Smooth muscle cell (in vitro differentiated cells): ENCODE results near the gene RALGPS1. TPM values are rescaled to one million over a fixed set of nuclear protein-coding genes. Genes with fewer than 3 reads are reported as not detected.

Experiments
- DNase-seq: peaks from one replicate; lab custom pipeline; 2025; ENCODE audit not compliant: unreplicated experiment; lab: John Stamatoyannopoulos, UW
- H2AFZ ChIP-seq: fragments of 200-600 bp; sonication (generic); 2 replicates; pipeline ENCODE4 v1.6.0; 2016; ENCODE audit warnings: antibody characterized with exemption, low read depth, mild to moderate bottlenecking
- H3F3A ChIP-seq: fragments of 200-600 bp; sonication (generic); 2 replicates; pipeline ENCODE4 v1.6.0; 2017; ENCODE audit warnings: antibody characterized with exemption, low read depth
- H3K27ac ChIP-seq: fragments of 200-600 bp; sonication (generic); 2 replicates; pipeline ENCODE4 v1.5.1; 2016; ENCODE audit warnings: low read depth, mild to moderate bottlenecking
- H3K27me3 ChIP-seq: fragments of 200-600 bp; sonication (generic); 2 replicates; pipeline ENCODE4 v1.6.1; 2016; ENCODE audit warnings: low read depth, mild to moderate bottlenecking
- H3K36me3 ChIP-seq: fragments of 200-600 bp; sonication (generic); 2 replicates; pipeline ENCODE4 v1.5.1; 2016; ENCODE audit warnings: low read depth
- H3K4me1 ChIP-seq: fragments of 200-600 bp; sonication (generic); 2 replicates; pipeline ENCODE4 v1.5.1; 2016; ENCODE audit warnings: low read depth
- H3K4me2 ChIP-seq: fragments of 200-600 bp; sonication (generic); 2 replicates; pipeline ENCODE4 v1.6.0; 2016; ENCODE audit warnings: mild to moderate bottlenecking
- H3K4me3 ChIP-seq: fragments of 200-600 bp; sonication (generic); 2 replicates; pipeline ENCODE4 v1.5.1; 2016; ENCODE audit warnings: mild to moderate bottlenecking
- H3K79me2 ChIP-seq: fragments of 200-600 bp; sonication (generic); 2 replicates; pipeline ENCODE4 v1.6.0; 2016; ENCODE audit warnings: low read depth, mild to moderate bottlenecking
- H3K9ac ChIP-seq: fragments of 200-600 bp; sonication (generic); 2 replicates; pipeline ENCODE4 v1.6.0; 2016; ENCODE audit warnings: low read depth
- H3K9me3 ChIP-seq: fragments of 200-600 bp; sonication (generic); replicated peaks from 2 replicates; pipeline ENCODE4 v1.5.1; 2016; ENCODE audit warnings: low read depth
- H4K20me1 ChIP-seq: fragments of 200-600 bp; sonication (generic); 2 replicates; pipeline ENCODE4 v1.6.0; 2016; ENCODE audit warnings: low read depth
- CTCF ChIP-seq: fragments of 200-600 bp; sonication (generic); IDR thresholded peaks from 2 replicates; pipeline ENCODE4 v1.5.1; 2017; ENCODE audit warnings: borderline replicate concordance, mild to moderate bottlenecking, antibody characterized with exemption; ENCODE audit not compliant: insufficient read depth, poor library complexity, severe bottlenecking
- WGBS: methylation state at CpG from one replicate; pipeline ENCODE4 v1.1.7; 2016; ENCODE audit warnings: low lambda C conversion rate; 5-methylcytosine and 5-hydroxymethylcytosine counted together
- polyA plus RNA-seq: library from polyadenylated mRNA; unstranded; fragments of >200 nt; fragmentation: Nextera tagmentation; extraction: Ambion mirVana; gene quantifications from 2 replicates; pipeline ENCODE4 v1.2.1, GENCODE V29; 2016
- total RNA-seq: library from RNA; depleted of rRNA; stranded (reverse); fragments of >200 nt; gene quantifications from 2 replicates; pipeline ENCODE4 v1.2.3, GENCODE V29; 2014

The RALGPS1 gene, protein sequence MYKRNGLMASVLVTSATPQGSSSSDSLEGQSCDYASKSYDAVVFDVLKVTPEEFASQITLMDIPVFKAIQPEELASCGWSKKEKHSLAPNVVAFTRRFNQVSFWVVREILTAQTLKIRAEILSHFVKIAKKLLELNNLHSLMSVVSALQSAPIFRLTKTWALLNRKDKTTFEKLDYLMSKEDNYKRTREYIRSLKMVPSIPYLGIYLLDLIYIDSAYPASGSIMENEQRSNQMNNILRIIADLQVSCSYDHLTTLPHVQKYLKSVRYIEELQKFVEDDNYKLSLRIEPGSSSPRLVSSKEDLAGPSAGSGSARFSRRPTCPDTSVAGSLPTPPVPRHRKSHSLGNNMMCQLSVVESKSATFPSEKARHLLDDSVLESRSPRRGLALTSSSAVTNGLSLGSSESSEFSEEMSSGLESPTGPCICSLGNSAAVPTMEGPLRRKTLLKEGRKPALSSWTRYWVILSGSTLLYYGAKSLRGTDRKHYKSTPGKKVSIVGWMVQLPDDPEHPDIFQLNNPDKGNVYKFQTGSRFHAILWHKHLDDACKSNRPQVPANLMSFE
- total RNA-seq (4.0 and 4.4 TPM in 2 replicates), polyA plus RNA-seq (2.1 and 2.3 TPM in 2 replicates)

DNA sequence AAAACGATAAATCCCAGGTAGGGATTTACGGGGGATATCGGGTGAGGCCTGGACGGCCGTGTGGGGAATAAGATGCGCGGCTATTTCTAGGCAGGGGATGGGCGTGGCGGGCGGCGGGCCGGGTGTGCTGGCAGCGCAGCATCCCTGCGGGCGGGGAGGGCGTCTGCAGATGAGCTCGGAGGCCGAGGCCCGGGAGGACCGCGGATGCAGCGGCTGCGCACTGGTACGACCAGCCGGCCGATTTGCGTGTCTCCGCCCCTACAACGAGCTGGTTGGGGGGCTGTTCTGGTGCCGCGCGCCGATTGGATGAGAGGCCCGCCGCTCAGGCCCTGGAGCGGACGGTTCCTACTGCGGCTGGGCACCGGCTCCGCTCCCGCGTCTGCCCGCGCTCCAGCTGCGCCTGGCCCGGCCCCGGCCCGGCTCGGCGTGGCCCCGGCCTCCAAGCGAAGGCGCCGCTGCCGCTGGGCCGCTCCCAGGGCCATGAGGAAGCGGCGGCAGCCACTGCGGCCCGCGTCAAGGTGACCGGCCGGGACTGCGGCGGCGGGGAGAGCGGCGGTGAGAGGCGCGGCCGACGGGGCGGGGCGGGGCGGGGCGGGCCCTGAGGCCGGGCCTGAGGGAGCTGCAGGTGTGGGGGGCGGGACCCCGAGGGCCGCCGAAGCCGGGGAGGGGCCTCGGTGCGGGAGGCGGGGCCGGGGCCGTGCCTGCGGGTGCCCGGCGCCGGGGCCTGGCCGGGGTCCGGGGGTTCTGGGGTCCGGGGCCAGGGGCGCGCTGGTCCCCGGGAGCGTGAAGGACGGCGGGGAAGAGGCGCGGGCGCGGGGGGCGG lies at the start of gene RALGPS1:
Gene RALGPS1, plus strand, starts transcription at position 325 of the 823 bp plus-strand sequence. CDS start 47,508 bp downstream, outside the sequence.
- no peaks in the 10 kb centered on the region for H3K79me2 ChIP-seq

DNA sequence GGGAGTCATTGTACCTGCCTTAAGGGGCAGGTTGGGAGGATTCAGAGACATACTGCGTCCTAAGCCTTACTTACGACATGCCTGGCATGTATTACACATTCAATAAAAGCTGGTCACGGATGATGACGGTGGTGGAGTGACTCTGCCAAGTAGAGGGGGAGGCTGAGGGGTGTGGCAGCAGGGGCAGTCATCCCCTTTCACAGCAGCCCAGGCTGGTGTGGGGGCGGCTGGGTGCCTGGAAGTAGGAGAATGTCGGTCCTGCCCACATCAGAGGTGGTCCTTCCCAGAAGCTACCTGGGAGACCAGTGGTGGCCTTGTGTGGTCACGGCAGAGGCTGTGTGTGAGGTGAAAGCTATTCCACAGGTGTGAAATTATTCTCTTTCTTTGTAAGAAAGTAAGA lies 45.2 kb upstream of the RALGPS1 start:
- no peak overlapping the region for H2AFZ ChIP-seq
- no peaks in the 10 kb centered on the region for H3K9me3 ChIP-seq
- H3K79me2 ChIP-seq: peaks cover 90% of the 10 kb centered on the region
- WGBS: 93% methylated on average over 7 of the region's 7 CpGs
- no peak for DNase-seq
- H3F3A ChIP-seq: no peaks in the 10 kb centered on the region
- no peaks in the 10 kb centered on the region for H3K4me1 ChIP-seq
- no peak for TF ChIP-seq CTCF
- H3K27ac ChIP-seq: no peak overlapping the region
- H3K4me2 ChIP-seq: no peak overlapping the region
- H3K9ac ChIP-seq: no peak overlapping the region
- H4K20me1 ChIP-seq: peaks cover 100% of the 10 kb centered on the region
- H3K36me3 ChIP-seq: no peaks in the 10 kb centered on the region
- no peak overlapping the region for H3K4me3 ChIP-seq
- H3K27me3 ChIP-seq: no peaks in the 10 kb centered on the region

More for the DNA sequence above, at the start of gene RALGPS1:
- H3K4me1 ChIP-seq: no peaks in the 10 kb centered on the region
- no peaks in the 10 kb centered on the region for H4K20me1 ChIP-seq
- H3K27me3 ChIP-seq: peaks cover 35% of the 10 kb centered on the region
- H3K9ac ChIP-seq: no peak within 1 kb of the TSS
- H3F3A ChIP-seq: no peaks in the 10 kb centered on the region
- H3K9me3 ChIP-seq: no peaks in the 10 kb centered on the region
- no peak within 1 kb of the TSS for H2AFZ ChIP-seq
- TF ChIP-seq CTCF: no peak
- H3K4me2 ChIP-seq: peak within 1 kb of the TSS; percentile 82
- peak within 1 kb of the TSS; percentile 60 for H3K4me3 ChIP-seq
- no peaks in the 10 kb centered on the region for H3K36me3 ChIP-seq
- WGBS: under 1% methylated on average over 68 of the region's 105 CpGs
- H3K27ac ChIP-seq: no peak within 1 kb of the TSS
- DNase-seq: peak; percentile 80

DNA sequence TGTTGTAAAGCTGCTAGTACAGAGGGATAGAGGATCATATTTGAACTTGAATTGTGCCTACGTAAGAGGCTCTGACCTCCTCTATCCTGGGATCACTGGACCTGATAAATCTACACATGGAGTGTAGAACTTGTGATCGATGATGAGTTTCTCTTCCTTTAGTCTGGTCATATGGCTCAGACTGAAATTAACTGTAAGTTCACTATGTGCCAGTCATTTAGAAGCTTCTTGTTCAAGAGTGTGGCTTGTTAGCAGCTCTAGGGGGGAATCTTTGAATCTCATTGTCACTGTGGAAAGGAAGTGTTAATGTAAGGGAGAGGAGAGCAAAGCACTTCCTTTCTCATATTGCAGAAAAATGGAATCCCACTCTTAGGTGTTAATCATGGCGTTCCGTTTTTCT lies 42.1 kb upstream of the RALGPS1 start:
- no peaks in the 10 kb centered on the region for H3K4me1 ChIP-seq
- H3K4me2 ChIP-seq: no peak overlapping the region
- WGBS: 91% methylated on average over 4 of the region's 4 CpGs
- DNase-seq: no peak
- H4K20me1 ChIP-seq: peaks cover 98% of the 10 kb centered on the region
- no peak overlapping the region for H3K4me3 ChIP-seq
- no peaks in the 10 kb centered on the region for H3K9me3 ChIP-seq
- no peak for TF ChIP-seq CTCF
- H3K27ac ChIP-seq: no peak overlapping the region
- H3K9ac ChIP-seq: no peak overlapping the region
- no peaks in the 10 kb centered on the region for H3K36me3 ChIP-seq
- no peaks in the 10 kb centered on the region for H3K27me3 ChIP-seq
- peaks cover 72% of the 10 kb centered on the region for H3K79me2 ChIP-seq
- H2AFZ ChIP-seq: no peak overlapping the region
- peaks cover 8% of the 10 kb centered on the region for H3F3A ChIP-seq
